A673 (cell line): ENCODE data around the gene PPP1R14B. TPM values are rescaled to one million over a fixed set of nuclear protein-coding genes. Genes with fewer than 3 reads are reported as not detected.

ENCODE experiments used
- BruUV-seq: library from RNA; stranded (reverse); fragments of 400-500 nt; replicated peaks from 2 replicates; lab custom pipeline; 2021; lab: Mats Ljungman, UMichigan
- CTCF ChIA-PET: fragments of 300-600 bp; sonication (Branson Sonifier 250); formaldehyde crosslinking; loops from one replicate; lab custom pipeline; 2022; ENCODE audit warnings: antibody characterized with exemption; lab: Charles Lee
- POLR2A ChIA-PET: fragments of 300-600 bp; sonication (Branson Sonifier 250); formaldehyde crosslinking; loops from one replicate; lab custom pipeline; 2022; ENCODE audit warnings: antibody characterized with exemption; ENCODE audit not compliant: low non-redundant PET; lab: Charles Lee
- DNase-seq: peaks from one replicate; pipeline ENCODE4 v3.0.0-alpha.2; 2015; ENCODE audit warnings: low spot score
- H3K27ac ChIP-seq: fragments of 200-600 bp; sonication (generic); 2 replicates; pipeline ENCODE4 v1.5.1; 2016; ENCODE audit warnings: mixed run types, low read depth, mild to moderate bottlenecking, mixed read lengths, antibody characterized with exemption, low read length; ENCODE audit not compliant: poor library complexity, severe bottlenecking
- H3K27me3 ChIP-seq: fragments of 200-600 bp; sonication (generic); replicated peaks from 2 replicates; pipeline ENCODE4 v1.6.1; 2017; ENCODE audit warnings: mixed run types, low read depth, mild to moderate bottlenecking, mixed read lengths, antibody characterized with exemption, low read length; ENCODE audit not compliant: insufficient read depth, poor library complexity
- H3K36me3 ChIP-seq: fragments of 200-600 bp; sonication (generic); 2 replicates; pipeline ENCODE4 v1.6.1; 2016; ENCODE audit warnings: mixed run types, mild to moderate bottlenecking, mixed read lengths, antibody characterized with exemption, low read length; ENCODE audit not compliant: insufficient read depth, poor library complexity, severe bottlenecking
- H3K4me1 ChIP-seq: fragments of 200-600 bp; sonication (generic); 2 replicates; pipeline ENCODE4 v1.6.1; 2017; ENCODE audit warnings: mixed run types, mild to moderate bottlenecking, mixed read lengths, antibody characterized with exemption, low read length; ENCODE audit not compliant: insufficient read depth, poor library complexity, severe bottlenecking
- H3K4me3 ChIP-seq: fragments of 200-600 bp; sonication (generic); 2 replicates; pipeline ENCODE4 v1.5.1; 2016; ENCODE audit warnings: low read depth, mixed run types, mild to moderate bottlenecking, mixed read lengths, low read length; ENCODE audit not compliant: poor library complexity, severe bottlenecking
- H3K9me3 ChIP-seq: fragments of 200-600 bp; sonication (generic); 2 replicates; pipeline ENCODE4 v1.6.1; 2016; ENCODE audit warnings: mixed run types, low read depth, mild to moderate bottlenecking, mixed read lengths, antibody characterized with exemption, low read length; ENCODE audit not compliant: poor library complexity, severe bottlenecking
- EZH2 ChIP-seq: fragments of 200-600 bp; sonication (generic); IDR thresholded peaks from 2 replicates; pipeline ENCODE4 v1.6.1; 2017; ENCODE audit warnings: borderline replicate concordance, low read depth, mild to moderate bottlenecking, mixed read lengths, antibody characterized with exemption, low read length; ENCODE audit not compliant: poor library complexity, severe bottlenecking
- intact Hi-C: fragments of 100-400 bp; cut with micrococcal nuclease; formaldehyde crosslinking; loops from one replicate; pipeline ENCODE4 v1.10.0; 2022; ENCODE audit not compliant: unreplicated experiment
- total RNA-seq: library from RNA; stranded (reverse); gene quantifications from 2 replicates; pipeline ENCODE4 v1.2.3, GENCODE V29; 2021
- TF ChIP-seq, protein P1 (sequence below): fragments of 300-800, 200-600 bp; sonication (generic); conservative IDR thresholded peaks from 2 replicates; pipeline ENCODE4 v1.5.1; 2017; ENCODE audit warnings: low read depth, mild to moderate bottlenecking, antibody characterized with exemption, low read length, moderate library complexity, mixed read lengths

PPP1R14B gene
- total RNA-seq, 1 experiment from 2014 or later: 378 TPM

DNA sequence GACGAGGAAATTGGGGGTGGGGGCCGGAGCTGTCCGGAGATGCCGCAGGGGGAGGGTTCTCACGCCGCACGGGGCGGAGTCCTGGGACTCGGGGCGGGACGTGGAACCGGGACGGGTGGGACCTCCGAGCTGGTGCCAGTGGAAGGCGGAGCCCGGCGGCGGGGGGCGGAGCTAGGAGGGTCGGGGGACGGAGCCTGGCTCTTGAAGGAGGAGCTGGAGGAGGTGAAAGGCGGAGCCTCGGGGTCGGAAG is 5.6 kb downstream of the PPP1R14B start:
- DNase-seq: peak; percentile 99
- Histone ChIP-seq H3K4me3 (peak overlapping the region; percentile 86), H3K36me3 (peaks cover 27% of the 10 kb centered on the region), H3K27me3 (no peaks in the 10 kb centered on the region), H3K27ac (peak overlapping the region; percentile 91), H3K4me1 (peaks cover 9% of the 10 kb centered on the region), H3K9me3 (no peaks in the 10 kb centered on the region)
- TF ChIP-seq, protein P1, sequence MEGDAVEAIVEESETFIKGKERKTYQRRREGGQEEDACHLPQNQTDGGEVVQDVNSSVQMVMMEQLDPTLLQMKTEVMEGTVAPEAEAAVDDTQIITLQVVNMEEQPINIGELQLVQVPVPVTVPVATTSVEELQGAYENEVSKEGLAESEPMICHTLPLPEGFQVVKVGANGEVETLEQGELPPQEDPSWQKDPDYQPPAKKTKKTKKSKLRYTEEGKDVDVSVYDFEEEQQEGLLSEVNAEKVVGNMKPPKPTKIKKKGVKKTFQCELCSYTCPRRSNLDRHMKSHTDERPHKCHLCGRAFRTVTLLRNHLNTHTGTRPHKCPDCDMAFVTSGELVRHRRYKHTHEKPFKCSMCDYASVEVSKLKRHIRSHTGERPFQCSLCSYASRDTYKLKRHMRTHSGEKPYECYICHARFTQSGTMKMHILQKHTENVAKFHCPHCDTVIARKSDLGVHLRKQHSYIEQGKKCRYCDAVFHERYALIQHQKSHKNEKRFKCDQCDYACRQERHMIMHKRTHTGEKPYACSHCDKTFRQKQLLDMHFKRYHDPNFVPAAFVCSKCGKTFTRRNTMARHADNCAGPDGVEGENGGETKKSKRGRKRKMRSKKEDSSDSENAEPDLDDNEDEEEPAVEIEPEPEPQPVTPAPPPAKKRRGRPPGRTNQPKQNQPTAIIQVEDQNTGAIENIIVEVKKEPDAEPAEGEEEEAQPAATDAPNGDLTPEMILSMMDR: no peak
- no peak for TF ChIP-seq EZH2
- intact Hi-C loops: loop anchor here (2.0 kb wide), 1 partner anchor 64 kb away; the partner anchor contains the start of gene ESRRA
- POLR2A ChIA-PET: no interaction called here
- no TSS peak for BruUV-seq
- CTCF ChIA-PET: interaction anchor here (0.6 to 0.8 kb wide), 3 partner anchors 60 to 114 kb away, joined by 3 to 4 read pairs (median 3); no protein-coding TSS in a partner anchor

GRCh38 chr11:64240435-64241240 is 6.1 kb downstream of the PPP1R14B start, which contains the start of gene FKBP2:
Gene FKBP2, plus strand, starts transcription at chr11:64241095. Its CDS starts 1,293 bp downstream, at chr11:64242388.
- BruUV-seq: TSS peak; percentile 81
- Histone ChIP-seq H3K27ac (peak within 1 kb of the TSS; percentile 91), H3K9me3 (no peaks in the 10 kb centered on the region), H3K4me3 (peak within 1 kb of the TSS; percentile 86), H3K27me3 (no peaks in the 10 kb centered on the region), H3K4me1 (peaks cover 9% of the 10 kb centered on the region), H3K36me3 (peaks cover 27% of the 10 kb centered on the region)
- intact Hi-C loops: loop anchor here (2.0 kb wide), 1 partner anchor 64 kb away; the partner anchor contains the start of gene ESRRA
- POLR2A ChIA-PET: no interaction called here
- TF ChIP-seq, protein P1: no peak
- TF ChIP-seq EZH2: no peak
- CTCF ChIA-PET: interaction anchor here (0.6 to 0.8 kb wide), 2 partner anchors 61 to 114 kb away, joined by 3 to 4 read pairs; no protein-coding TSS in a partner anchor
- DNase-seq: peak; percentile 99

DNA sequence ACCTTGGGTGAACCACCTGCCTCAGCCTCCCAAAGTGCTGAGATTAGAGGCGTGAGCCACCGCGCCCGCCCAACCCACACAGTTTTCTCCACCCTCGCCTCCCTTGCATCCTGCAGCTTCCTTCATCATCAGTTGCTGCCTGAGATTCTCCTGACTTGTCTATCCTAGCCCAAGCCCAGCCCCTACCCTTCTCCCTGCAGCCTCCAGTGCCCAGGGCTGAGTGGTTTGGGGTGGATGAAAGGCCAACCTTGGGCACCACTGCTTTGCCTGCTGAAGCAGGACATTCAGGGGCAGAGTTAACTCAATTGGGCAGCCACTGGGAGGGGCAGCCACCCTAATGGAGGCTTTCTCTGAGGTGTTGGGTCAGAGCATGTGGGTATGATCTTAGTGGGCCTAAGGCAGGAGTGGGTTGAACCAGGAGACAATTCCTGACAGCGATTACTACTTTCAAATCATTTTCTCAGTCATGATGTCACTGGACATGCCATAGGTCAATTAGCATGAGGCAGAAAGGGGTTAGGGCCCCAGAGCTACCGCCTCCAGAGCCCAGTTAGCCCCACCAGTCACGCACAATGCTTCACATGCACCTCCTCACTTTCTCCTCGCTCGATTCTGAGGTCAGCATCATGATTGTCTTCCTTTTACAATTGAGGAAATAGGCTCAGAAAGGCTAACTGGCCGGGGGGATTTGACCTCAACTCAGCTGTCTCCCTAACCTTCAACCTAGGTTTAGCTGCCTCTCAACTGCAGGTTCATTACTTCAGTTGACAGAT is 6.9 kb downstream of the PPP1R14B start:
- H3K27ac ChIP-seq: peak overlapping the region; percentile 91

More for the DNA sequence above, 6.9 kb downstream of the PPP1R14B start:
- intact Hi-C loops: loop anchor here (2.0 kb wide), 1 partner anchor 65 kb away; the partner anchor contains the start of gene ESRRA
- H3K4me3 ChIP-seq: peak overlapping the region; percentile 86
- TF ChIP-seq EZH2: no peak
- peaks cover 13% of the 10 kb centered on the region for H3K4me1 ChIP-seq
- POLR2A ChIA-PET: no interaction called here
- no peaks in the 10 kb centered on the region for H3K9me3 ChIP-seq
- no TSS peak for BruUV-seq
- no peaks in the 10 kb centered on the region for H3K27me3 ChIP-seq
- peaks cover 27% of the 10 kb centered on the region for H3K36me3 ChIP-seq
- no peak for DNase-seq
- CTCF ChIA-PET: no interaction called here
